IPS-15b (cell line): ENCODE results near the gene ZBTB46.

ENCODE experiments used
- H3K27me3 ChIP-seq: one replicate; pipeline ENCODE4 v1.6.1; 2013; ENCODE audit warnings: low read length; ENCODE audit not compliant: control insufficient read depth, insufficient read depth
- H3K36me3 ChIP-seq: one replicate; pipeline ENCODE4 v1.6.1; 2013; ENCODE audit warnings: low read length; ENCODE audit not compliant: control insufficient read depth, insufficient read depth
- H3K4me1 ChIP-seq: one replicate; pipeline ENCODE4 v1.6.1; 2013; ENCODE audit warnings: mild to moderate bottlenecking, low read length; ENCODE audit not compliant: control insufficient read depth, insufficient read depth
- H3K4me3 ChIP-seq: one replicate; pipeline ENCODE4 v1.5.1; 2013; ENCODE audit warnings: low read depth, low read length
- H3K9ac ChIP-seq: one replicate; pipeline ENCODE4 v1.6.1; 2013; ENCODE audit warnings: low read depth, mild to moderate bottlenecking, low read length
- H3K9me3 ChIP-seq: one replicate; pipeline ENCODE4 v1.6.1; 2013; ENCODE audit warnings: mild to moderate bottlenecking, low read length; ENCODE audit not compliant: control insufficient read depth, insufficient read depth

The ZBTB46 gene

DNA sequence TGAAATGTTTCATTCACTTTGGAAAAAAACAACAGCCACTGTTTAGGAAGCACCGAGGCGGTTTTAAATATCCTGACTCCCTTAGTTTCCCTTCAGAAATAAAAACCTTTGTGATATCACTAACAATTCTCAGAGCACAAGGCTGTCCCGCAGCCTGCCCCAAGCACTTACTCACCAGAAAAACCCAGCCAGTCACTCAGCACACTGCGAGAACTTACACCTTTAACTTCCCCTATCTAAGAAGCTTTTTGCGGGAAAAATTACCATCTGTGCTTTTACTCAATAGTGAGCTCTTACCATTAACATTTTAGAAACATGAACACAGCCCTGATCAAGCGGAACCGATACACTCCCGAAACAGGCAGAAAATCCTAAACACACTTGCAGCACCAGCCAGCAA is 9.3 kb downstream of the ZBTB46 start:
- no peaks in the 10 kb centered on the region for H3K36me3 ChIP-seq
- H3K9ac ChIP-seq = no peak overlapping the region
- H3K9me3 ChIP-seq = no peaks in the 10 kb centered on the region
- no peaks in the 10 kb centered on the region for H3K27me3 ChIP-seq
- no peak overlapping the region for H3K4me3 ChIP-seq
- peaks cover 4% of the 10 kb centered on the region for H3K4me1 ChIP-seq

GRCh38 chr20:63819224-63819921 is 11.7 kb downstream of the ZBTB46 start:
- Histone ChIP-seq H3K4me1 (peaks cover 4% of the 10 kb centered on the region), H3K9me3 (no peaks in the 10 kb centered on the region), H3K4me3 (no peak overlapping the region), H3K9ac (no peak overlapping the region), H3K27me3 (no peaks in the 10 kb centered on the region), H3K36me3 (peaks cover 5% of the 10 kb centered on the region)

GRCh38 chr20:63815615-63816253 is 15.3 kb downstream of the ZBTB46 start:
- no peak overlapping the region for H3K4me3 ChIP-seq
- no peak overlapping the region for H3K9ac ChIP-seq
- no peaks in the 10 kb centered on the region for H3K4me1 ChIP-seq
- H3K9me3 ChIP-seq = no peaks in the 10 kb centered on the region
- peaks cover 5% of the 10 kb centered on the region for H3K36me3 ChIP-seq
- no peaks in the 10 kb centered on the region for H3K27me3 ChIP-seq

GRCh38 chr20:63814891-63815614 is 16.0 kb downstream of the ZBTB46 start:
- H3K9ac ChIP-seq = no peak overlapping the region
- H3K36me3 ChIP-seq = peaks cover 5% of the 10 kb centered on the region
- H3K4me3 ChIP-seq = no peak overlapping the region
- H3K4me1 ChIP-seq = no peaks in the 10 kb centered on the region
- no peaks in the 10 kb centered on the region for H3K9me3 ChIP-seq
- H3K27me3 ChIP-seq = no peaks in the 10 kb centered on the region

DNA sequence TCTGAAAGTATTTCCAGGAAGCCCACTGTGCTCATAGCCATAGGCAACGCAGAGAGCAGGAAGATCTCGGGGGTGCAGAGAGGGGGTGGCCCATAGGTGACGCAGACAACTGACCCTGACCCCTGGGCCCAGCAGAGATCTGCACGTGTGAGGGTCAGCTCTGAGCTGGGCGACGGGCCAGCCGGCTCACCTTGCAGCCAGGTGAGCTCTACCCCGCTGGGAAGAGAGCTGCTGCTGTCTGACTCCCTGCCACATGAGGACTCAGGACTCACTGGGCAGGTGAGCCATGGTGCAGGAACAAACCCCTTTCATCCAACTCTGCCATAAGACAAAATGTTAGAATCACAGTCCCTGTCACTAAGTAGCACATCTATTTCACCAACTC is 19.6 kb downstream of the ZBTB46 start:
- H3K9ac ChIP-seq = no peak overlapping the region
- no peak overlapping the region for H3K4me3 ChIP-seq
- no peaks in the 10 kb centered on the region for H3K27me3 ChIP-seq

DNA sequence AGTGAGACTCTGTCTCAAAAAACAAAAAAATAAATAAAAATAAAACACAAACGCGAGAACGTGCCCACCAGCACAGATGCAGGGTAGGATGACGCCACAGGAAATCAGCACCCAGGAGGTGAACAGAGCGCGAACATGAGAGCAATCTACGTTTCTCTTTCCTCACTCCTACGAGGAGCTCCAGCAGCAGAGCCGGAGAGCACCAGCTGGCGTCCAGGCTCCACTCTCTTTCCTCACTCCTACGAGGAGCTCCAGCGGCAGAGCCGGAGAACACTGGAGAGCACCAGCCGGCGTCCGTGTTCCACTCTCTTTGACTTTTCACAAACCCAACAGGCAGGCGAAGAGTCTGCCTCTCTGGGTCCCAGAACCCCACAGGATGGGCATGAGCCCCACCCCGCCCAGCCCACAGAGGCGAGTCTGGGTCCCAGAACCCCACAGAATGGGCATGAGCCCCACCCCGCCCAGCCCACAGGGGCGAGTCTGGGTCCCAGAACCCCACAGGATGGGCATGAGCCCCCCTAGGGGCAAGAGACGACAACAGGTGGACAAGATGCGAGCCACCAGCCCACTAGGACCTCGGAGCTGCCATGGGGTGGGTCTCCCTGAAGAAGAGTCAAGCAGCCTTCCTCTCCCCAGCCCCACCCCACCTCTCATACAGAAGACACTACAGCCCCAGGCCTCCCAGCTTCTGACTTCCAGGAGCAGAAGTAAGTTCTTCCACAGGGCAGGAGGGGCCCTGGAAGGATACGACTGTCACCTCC is 20.2 kb downstream of the ZBTB46 start:
- peaks cover 5% of the 10 kb centered on the region for H3K36me3 ChIP-seq
- H3K9ac ChIP-seq = no peak overlapping the region
- no peak overlapping the region for H3K4me3 ChIP-seq
- H3K9me3 ChIP-seq = no peaks in the 10 kb centered on the region
- H3K4me1 ChIP-seq = no peaks in the 10 kb centered on the region
- H3K27me3 ChIP-seq = no peaks in the 10 kb centered on the region

More for the DNA sequence above, 19.6 kb downstream of the ZBTB46 start:
- no peaks in the 10 kb centered on the region for H3K9me3 ChIP-seq
- no peaks in the 10 kb centered on the region for H3K4me1 ChIP-seq
- peaks cover 5% of the 10 kb centered on the region for H3K36me3 ChIP-seq

DNA sequence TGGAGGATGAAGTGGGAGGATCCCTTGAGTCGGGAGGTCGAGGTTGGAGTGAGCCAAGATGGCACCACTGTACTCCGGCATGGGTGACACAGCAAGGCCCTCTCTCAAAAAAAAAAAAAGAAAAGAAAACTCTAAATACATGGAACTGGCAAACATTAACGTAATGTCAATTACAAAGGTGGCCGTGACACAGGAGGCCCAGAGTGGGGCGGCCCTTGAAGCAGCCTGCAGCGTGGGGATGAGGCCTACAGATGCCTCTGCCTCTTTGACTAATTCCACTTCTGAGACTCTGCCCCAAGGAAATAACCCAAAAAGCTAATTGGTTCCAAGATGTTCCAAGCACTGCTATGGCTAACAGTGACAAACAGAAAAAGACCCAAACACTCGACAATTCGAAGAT is 21.2 kb downstream of the ZBTB46 start:
- peaks cover 3% of the 10 kb centered on the region for H3K4me1 ChIP-seq
- H3K4me3 ChIP-seq = no peak overlapping the region
- no peaks in the 10 kb centered on the region for H3K27me3 ChIP-seq
- H3K9ac ChIP-seq = no peak overlapping the region
- H3K36me3 ChIP-seq = no peaks in the 10 kb centered on the region
- H3K9me3 ChIP-seq = no peaks in the 10 kb centered on the region

GRCh38 chr20:63808964-63809674 is 21.9 kb downstream of the ZBTB46 start:
- H3K4me1 ChIP-seq = peaks cover 3% of the 10 kb centered on the region

GRCh38 chr20:63808145-63808724 is 22.8 kb downstream of the ZBTB46 start:
- Histone ChIP-seq H3K36me3 (no peaks in the 10 kb centered on the region), H3K4me1 (peaks cover 3% of the 10 kb centered on the region), H3K9ac (no peak overlapping the region), H3K4me3 (no peak overlapping the region), H3K9me3 (no peaks in the 10 kb centered on the region), H3K27me3 (no peaks in the 10 kb centered on the region)

More at GRCh38 chr20:63808964-63809674, 21.9 kb downstream of the ZBTB46 start:
- Histone ChIP-seq H3K36me3 (no peaks in the 10 kb centered on the region), H3K27me3 (no peaks in the 10 kb centered on the region), H3K9me3 (no peaks in the 10 kb centered on the region), H3K9ac (no peak overlapping the region), H3K4me3 (no peak overlapping the region)

DNA sequence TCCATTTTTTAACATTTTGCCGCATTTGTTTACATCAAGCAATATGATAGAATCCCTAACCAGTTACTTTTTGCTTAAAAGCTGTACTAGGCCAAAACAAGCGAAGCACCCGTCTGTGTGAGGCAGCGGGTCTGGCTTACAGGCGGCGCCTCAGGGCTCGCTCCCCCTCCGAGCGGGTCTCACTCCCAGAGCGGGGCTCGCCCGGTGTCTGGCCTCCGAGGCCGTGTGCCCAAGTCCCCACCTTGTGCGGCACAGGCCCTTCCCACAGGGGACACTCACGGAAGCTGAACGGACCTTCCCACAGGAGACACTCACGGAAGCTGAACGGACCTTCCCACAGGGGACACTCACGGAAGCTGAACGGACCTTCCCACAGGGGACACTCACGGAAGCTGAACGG is 23.4 kb downstream of the ZBTB46 start:
- H3K36me3 ChIP-seq = no peaks in the 10 kb centered on the region
- H3K4me1 ChIP-seq = peaks cover 3% of the 10 kb centered on the region
- H3K9ac ChIP-seq = no peak overlapping the region
- no peaks in the 10 kb centered on the region for H3K27me3 ChIP-seq
- H3K9me3 ChIP-seq = no peaks in the 10 kb centered on the region
- no peak overlapping the region for H3K4me3 ChIP-seq

- Histone ChIP-seq H3K4me1 (peaks cover 3% of the 10 kb centered on the region), H3K36me3 (no peaks in the 10 kb centered on the region), H3K9me3 (no peaks in the 10 kb centered on the region), H3K4me3 (no peak overlapping the region), H3K9ac (no peak overlapping the region), H3K27me3 (no peaks in the 10 kb centered on the region)
Observed at GRCh38 chr20:63804308-63804636, 26.8 kb downstream of the ZBTB46 start.
